Mammary epithelial cell (primary cell): ENCODE measurements around the gene DNAJC16.

Experiments
- CTCF ChIP-seq, 2 donors: IDR thresholded peaks in 1 of 2; conservative IDR thresholded peaks in 1 of 2; 2 replicates each; pipeline ENCODE4 v1.5.1; 2011 to 2012; ENCODE audit warnings: inconsistent platforms in 2 of 2, low read length in 2 of 2, mild to moderate bottlenecking in 2 of 2, control low read depth in 1 of 2, low read depth in 1 of 2; ENCODE audit not compliant: insufficient read depth in 1 of 2; ENCODE audit errors: extremely low read depth in 1 of 2
- EZH2 ChIP-seq: IDR thresholded peaks from 2 replicates; pipeline ENCODE4 v1.6.1; 2012; ENCODE audit warnings: low read length, inconsistent platforms, borderline replicate concordance

DNA sequence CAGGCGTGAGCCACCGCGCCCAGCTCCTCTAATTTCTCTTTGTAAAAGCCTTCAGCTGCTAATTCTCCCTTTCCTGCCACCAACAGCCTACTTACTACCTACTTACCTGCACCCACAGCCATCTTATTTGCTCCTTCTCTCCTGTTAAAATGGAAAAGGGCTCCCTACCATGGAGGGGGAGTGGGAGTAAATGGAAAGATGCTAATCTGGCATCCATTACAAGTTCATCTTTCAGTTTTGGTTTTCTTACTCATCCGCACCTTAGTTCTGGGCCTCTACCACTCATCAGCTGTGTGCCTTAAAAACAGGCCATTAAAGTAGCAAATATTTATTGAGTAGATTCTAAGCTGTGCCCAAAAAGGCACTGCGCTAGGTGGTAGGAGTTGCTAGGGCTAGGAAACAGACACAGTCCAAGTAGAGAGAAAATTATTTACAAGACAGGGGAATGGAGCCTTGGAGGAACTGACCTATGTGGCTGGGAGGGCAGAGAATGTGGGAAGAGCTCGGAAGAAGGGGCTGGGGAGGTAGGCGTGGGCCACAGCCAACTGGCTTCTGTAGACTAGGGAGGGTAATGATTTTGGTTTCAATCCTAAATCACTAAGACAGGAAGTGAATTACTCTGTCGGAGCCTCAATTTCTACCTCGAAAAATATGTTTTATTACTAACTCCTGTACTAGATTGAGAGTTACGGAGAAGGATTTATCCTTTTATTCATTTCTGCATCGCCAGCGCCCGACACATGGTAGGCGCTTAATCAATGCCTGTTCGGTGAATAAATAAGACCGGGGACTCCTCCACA is 89.9 kb downstream of the DNAJC16 start:
- no peak for TF ChIP-seq CTCF (conservative IDR thresholded peaks at IDR 0.05 in 1 of 2, IDR thresholded peaks at IDR 0.05 in 1 of 2; ENCODE audit: extremely low read depth in 1 of 2, insufficient read depth in 1 of 2, low read depth in 1 of 2, low read length in 2 of 2)
- no peak for TF ChIP-seq EZH2
